Endothelial cell of umbilical vein (primary cell): ENCODE data around the gene CTSL.

Source experiments
- CTCF ChIP-seq, 2 donors: IDR thresholded peaks; 1 replicate in 1 of 2; 2 replicates in 1 of 2; pipeline ENCODE4 v1.5.1; 2011; ENCODE audit warnings: low read length in 2 of 2, mild to moderate bottlenecking in 2 of 2, moderate library complexity in 2 of 2, control low read depth in 1 of 2, inconsistent platforms in 1 of 2, low read depth in 1 of 2; ENCODE audit not compliant: insufficient read depth in 1 of 2; ENCODE audit errors: extremely low read depth in 1 of 2
- EZH2 ChIP-seq: IDR thresholded peaks from 2 replicates; pipeline ENCODE4 v1.6.1; 2012; ENCODE audit warnings: borderline replicate concordance, low read depth, mild to moderate bottlenecking, moderate library complexity, low read length, inconsistent platforms; ENCODE audit not compliant: severe bottlenecking
- MAX ChIP-seq: IDR thresholded peaks from 2 replicates; pipeline ENCODE4 v1.6.1; 2011; ENCODE audit not compliant: insufficient read depth, insufficient read length
- POLR2A ChIP-seq: IDR thresholded peaks from 2 replicates; pipeline ENCODE4 v1.6.1; 2012; ENCODE audit warnings: low read depth, mild to moderate bottlenecking, control low read depth, low read length

GRCh38 chr9:87751423-87751822, 25.5 kb downstream of the CTSL start:
- no peak for TF ChIP-seq POLR2A
- no peak for TF ChIP-seq EZH2
- no peak for TF ChIP-seq CTCF (IDR thresholded peaks at IDR 0.05; ENCODE audit: extremely low read depth in 1 of 2, insufficient read depth in 1 of 2, low read depth in 1 of 2, low read length in 2 of 2)
- TF ChIP-seq MAX, result no peak
